NCI-H774 (cell line): ENCODE results near the gene GJB2.

Experiments used
- DNase-seq: peaks from one replicate; lab custom pipeline; 2025; lab: John Stamatoyannopoulos, UW

GJB2 gene

GRCh38 chr13:20192158-20192835 lies 441 bp downstream of the GJB2 start:
- DNase-seq = no peak

GRCh38 chr13:20191311-20192157 lies 1.2 kb downstream of the GJB2 start:
- DNase-seq = no peak

GRCh38 chr13:20190481-20191310 lies 2.0 kb downstream of the GJB2 start:
- DNase-seq = no peak

- DNase-seq = no peak
These were observed 2.7 kb downstream of the GJB2 start for GRCh38 chr13:20190076-20190475.

GRCh38 chr13:20188667-20189553 lies 3.8 kb downstream of the GJB2 start:
- no peak for DNase-seq

- no peak for DNase-seq
These were observed 6.0 kb downstream of the GJB2 start for GRCh38 chr13:20186771-20187170.

- no peak for DNase-seq
These were observed 7.2 kb downstream of the GJB2 start for GRCh38 chr13:20185366-20186056.

- DNase-seq = peak; percentile 34
These were observed 10.4 kb downstream of the GJB2 start for GRCh38 chr13:20182231-20182846.

- DNase-seq = no peak
These were observed 11.6 kb downstream of the GJB2 start for GRCh38 chr13:20181188-20181587.

GRCh38 chr13:20178156-20178555 lies 14.6 kb downstream of the GJB2 start:
- no peak for DNase-seq

GRCh38 chr13:20177049-20177831 lies 15.5 kb downstream of the GJB2 start:
- no peak for DNase-seq

- no peak for DNase-seq
These were observed 16.7 kb downstream of the GJB2 start for GRCh38 chr13:20175907-20176652.

- DNase-seq = no peak
These were observed 17.3 kb downstream of the GJB2 start for GRCh38 chr13:20175406-20175794.

- DNase-seq = no peak
These were observed 17.9 kb downstream of the GJB2 start for GRCh38 chr13:20174656-20175405.

- no peak for DNase-seq
These were observed 19.5 kb downstream of the GJB2 start for GRCh38 chr13:20173116-20173746.

- DNase-seq = no peak
These were observed 21.4 kb downstream of the GJB2 start for GRCh38 chr13:20171364-20171763.

- DNase-seq = no peak
These were observed 21.8 kb downstream of the GJB2 start for GRCh38 chr13:20170921-20171320.

GRCh38 chr13:20168396-20168795 lies 24.3 kb downstream of the GJB2 start:
- DNase-seq = no peak
